ENCODE data around the gene NFIA.
A peak's percentile ranks its signal among the peaks of the same experiment; 100 is the strongest.

Gene NFIA

DNA sequence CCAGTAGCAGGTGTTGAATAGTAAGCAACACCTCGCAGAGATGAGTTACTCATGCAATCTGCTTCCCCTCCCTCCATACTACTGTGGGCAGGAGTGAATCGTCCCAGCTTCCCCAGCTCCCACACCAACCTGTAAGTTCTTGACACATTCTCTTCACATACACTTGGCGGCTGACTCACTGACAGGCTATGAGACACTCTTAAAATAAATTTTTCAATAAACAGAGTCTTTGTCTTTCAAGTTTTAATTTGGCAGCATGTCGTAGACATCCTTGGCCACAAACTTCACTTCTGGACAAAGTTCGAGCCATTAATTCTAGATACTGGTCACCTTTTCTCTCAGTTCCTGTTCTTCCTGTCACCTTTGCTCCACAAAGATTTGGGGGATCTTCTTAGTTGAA is 351.9 kb downstream of the NFIA start:
- DNase-seq (ENCODE audit: low read depth): no peak

DNA sequence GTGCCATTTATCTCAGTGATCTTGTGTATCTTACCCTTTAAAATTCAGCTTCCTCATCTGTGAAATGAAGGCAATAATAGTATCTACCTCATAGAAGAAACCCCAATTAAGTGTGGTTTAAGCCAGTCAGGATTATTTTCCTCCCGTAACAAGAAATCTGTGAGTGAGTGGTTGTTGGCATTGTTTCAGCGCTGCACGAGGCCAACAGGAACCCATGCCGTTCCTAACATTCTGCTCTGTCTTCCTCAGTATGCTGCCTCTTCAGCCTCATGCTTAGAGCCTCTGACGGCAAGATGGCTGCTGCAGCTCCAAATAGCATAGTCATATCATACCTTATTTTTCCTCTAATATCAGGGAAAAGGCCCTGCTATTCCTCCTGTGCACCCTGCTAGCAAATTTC is 352.9 kb downstream of the NFIA start:
- no peak for DNase-seq (ENCODE audit: low read depth)

DNA sequence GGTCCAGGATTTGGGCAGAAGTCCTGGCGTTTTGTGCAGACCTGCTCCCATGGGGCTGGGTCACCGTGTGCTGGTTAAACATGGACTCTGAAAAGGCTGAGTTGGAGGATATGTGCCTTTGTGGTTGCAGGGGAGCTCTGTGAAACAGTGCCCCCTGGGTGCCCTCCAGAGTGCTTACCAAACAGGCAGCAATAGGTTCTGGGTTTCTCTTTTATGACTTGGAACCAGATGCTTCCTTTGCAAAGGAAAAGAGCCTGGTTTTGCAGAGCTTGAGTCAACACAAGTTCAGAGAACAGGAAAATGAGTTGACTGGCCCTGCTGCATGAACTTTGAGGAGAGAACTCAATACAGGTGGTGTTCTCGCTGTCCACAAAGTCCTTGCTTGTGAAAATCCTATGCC is 353.7 kb downstream of the NFIA start:
- DNase-seq (ENCODE audit: low read depth): no peak

DNA sequence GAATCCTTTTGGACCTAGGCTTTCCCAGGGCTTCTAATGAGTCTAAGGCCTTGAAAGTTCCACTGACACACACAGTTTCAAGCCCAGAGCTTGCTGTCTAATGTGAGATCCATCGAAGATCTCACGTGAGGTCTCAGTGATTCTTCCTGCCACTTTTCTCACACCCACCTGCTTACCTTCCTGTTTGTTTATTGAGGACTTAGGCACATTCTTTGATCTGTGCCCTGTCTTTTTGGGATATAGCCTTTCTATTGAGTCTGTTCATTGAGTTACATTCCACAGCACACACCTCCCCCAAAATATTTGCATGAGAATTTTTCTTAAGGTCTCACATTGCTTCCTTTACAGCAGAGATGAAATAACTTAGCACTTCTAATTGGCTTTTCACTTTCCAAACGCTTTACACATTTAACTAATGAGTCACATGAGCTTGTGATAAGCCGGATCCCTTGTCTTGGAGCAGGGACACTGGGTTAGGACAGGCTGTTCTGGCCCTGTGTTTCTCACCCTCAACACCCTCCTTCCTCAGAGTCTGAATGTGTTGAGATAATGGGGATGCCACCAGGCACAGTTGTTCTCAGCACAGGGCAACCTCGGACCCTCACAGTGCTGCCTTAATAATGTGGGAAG is 354.2 kb downstream of the NFIA start:
- no peak for DNase-seq (ENCODE audit: low read depth)

DNA sequence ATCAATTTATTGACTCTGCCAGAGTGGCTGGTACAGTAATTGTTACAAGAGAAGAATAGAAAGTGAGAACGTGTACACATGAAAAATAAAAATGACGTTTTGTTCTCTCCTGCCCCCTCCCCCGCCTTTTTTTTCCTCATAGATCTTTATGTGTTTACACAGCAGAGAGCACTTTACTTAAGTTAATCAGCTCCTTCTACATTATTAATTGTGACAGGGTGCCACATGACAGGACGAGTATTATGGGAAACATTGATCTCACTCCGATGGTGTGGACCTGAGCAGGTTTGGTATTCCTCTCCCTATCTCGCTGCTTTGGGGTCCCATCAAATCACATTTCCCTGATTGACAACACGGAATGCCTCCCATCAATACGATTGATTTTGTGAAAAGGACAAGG is 356.9 kb downstream of the NFIA start:
- no peak for DNase-seq (ENCODE audit: low read depth)

DNA sequence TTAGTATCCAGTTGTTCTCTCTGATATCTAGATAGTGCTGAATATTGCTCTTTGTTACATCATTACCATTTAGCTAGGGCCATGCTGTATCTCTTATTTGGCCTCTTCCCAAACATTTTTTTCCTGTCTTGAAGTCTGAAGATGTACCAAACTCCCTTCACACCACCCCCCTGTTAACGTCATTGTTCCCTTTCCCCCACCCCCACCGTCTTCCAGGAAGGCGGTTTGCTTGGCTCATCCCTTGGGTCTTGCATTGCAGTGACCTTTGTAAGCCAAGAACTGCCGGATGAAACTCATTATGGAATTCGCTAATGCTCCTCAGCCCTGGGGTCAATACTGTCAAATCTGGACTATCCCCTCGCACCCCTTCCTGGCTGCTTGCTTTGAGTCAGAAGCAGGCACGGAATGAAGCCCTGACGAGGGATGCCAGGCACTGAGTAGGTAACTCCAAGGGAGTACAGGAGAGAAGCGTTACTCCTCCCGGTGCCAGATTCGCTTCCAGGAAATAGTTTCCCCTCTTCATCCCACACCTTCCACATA is 359.4 kb downstream of the NFIA start:
- no peak for DNase-seq (ENCODE audit: low read depth)

DNA sequence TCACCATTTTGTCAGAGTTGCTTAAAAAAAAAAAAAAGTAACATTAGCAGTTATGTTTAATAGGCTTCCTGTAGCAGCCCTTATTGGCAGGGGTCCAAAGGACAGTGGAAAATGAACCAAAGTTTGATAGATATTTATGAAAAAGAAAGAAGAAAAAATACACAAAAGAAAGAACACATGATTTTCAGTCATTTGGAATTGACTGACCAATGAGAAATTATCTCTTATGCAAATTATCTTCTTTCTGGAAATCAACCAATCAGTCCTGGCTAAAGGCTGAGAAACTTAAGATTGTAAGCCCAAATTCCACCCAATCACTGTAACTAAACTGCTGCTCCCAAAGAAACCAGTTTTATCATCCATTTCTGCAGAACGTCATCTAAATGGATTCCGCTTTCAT is 360.2 kb downstream of the NFIA start:
- DNase-seq (ENCODE audit: low read depth): no peak

DNA sequence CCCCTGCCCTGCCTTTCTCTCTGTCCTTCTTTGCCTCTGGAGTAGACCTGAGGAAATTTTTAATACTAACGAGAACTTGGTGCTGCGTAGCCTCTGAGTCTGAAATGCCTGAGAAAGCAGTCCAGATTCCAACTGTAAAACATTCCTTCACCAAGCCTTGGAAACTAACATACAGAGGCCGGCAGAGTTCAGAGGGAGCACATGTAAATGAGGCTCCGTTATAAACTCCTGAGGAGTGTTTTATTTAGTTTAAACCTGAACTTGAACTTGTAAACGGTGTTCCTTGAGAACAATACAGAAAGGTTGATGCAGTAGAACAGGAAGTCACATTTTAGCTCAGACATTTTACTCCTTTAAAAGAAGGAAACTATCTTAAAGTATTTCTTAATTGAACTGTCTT is 361.9 kb downstream of the NFIA start:
- no peak for DNase-seq (ENCODE audit: low read depth)

DNA sequence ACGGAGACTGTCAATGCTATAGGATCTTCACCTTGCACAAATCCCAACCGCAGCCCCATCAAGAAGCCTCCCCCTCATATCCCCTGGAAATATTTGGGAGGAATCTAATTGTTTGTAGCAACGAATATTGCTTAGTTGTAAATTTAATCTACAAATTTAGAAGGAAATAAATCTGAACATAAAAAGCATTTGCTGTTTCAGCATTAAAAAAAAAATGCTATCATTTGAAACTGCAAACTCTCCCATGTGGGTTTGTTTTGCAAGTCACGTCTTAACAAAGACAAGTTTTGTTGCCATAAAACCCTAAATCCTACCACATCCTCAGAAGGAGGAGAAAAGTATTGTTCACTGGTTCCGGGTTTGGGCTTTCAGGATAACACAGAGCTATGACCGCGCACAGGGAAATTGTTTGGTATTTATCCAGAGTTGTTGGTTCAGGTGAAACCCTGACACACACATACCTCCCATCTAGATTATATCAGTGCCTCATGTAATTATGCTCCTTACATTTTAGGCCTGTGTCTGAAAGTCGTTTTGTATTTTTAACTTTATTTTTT is 363.0 kb downstream of the NFIA start:
- no peak for DNase-seq (ENCODE audit: low read depth)

DNA sequence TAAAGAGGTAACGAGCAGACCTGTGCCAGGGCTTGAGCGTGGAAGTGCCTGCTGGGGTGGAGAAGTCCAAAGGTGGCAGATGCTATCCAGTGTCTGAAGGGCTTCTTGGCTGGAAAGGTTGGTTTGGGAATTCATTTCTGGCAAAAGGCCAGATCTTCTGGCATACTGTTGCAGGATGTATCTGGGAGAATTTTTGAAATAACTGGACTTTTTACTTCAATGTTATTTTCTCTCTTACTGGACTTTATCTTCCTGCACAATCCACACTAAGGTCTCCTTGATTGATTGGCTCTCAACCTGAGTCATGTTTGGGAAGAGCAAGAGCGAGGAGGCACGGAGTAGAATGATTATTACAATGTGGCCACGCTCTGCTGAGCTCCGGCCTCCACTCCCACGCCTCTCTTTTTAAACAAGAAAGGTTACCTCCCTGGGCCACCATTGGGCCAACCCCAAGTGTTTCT is 364.2 kb downstream of the NFIA start:
- no peak for DNase-seq (ENCODE audit: low read depth)

DNA sequence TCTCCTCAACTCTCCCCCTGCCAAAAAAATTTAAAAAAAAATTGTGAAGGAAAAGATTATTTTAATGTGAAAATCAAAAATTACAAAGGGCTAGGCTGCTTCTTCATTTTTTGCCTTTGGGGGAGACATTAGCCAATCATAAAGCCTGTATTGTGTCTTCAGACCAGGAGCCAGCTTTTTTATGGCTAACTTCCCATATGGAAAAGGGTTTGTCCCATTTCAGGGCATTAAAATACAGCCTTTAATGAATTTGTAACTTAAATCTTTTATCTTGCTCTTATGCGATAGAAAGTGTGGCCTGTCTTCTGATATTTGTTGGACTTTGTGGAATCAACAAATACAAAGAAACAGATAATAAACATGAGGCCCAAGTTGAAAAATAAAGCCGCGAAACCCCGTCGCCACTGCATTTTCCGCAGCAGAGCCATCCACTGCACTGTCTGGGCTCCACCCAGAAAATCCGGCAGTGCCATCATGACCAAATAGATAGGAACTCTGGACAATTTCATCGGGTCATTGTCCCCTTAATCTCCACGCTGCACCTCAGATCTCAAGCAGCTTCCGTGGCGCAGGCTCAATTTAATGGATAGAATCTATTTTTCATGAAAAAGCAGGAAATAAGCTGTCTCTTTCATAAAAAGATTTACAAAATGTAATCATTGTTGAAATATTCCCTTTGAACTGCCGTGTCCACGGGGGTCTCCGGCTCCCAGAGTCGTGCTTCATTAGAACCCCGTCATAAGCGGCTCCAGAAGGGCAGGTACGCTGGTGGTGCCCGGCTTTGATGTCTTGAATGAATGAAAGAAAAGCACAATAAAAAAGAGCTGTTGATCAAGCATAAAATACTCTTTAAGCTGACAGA is 365.0 kb downstream of the NFIA start:
- DNase-seq (ENCODE audit: low read depth): no peak

DNA sequence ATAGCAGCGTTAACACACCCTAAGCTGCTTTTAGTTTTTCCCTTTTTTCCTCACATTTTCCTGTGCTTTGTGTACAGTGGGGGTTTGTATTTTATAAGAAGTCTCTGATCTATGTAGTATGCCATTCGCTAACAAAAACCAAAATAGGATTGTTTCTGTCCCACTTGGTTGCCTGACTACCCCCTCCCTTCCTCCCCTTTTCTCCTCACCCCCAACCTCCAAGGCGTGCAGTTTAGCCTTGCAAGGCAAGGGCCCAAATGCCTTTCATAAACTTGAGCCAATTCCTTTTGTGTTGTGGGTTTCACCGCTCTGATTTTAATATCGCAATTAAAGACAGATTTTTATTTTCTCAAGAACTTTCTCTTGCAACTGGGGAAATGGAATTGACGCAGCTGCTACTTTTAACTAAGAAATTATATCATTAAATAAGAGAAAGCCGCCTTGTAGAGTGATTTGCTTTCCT is 365.6 kb downstream of the NFIA start:
- no peak for DNase-seq (ENCODE audit: low read depth)

DNA sequence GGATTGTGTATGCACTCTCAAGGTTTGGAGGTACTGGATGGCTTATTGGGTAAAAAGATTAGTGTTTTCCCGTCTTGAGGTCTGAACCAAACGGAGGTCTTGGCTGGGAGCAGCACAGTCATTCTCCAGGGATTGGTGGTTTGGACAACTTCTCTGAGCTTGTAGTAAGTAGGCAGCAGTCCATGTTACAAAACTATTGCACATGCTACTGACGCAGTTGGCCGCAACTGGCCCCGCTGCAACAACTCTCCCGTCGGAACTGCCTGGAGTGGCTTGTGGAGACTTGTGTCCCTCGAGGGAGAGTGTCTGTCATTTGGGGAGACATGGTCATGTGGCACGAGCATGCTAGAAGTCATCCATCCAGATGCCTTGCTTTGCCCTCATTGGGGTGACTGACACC is 366.6 kb downstream of the NFIA start:
- DNase-seq (ENCODE audit: low read depth): no peak

DNA sequence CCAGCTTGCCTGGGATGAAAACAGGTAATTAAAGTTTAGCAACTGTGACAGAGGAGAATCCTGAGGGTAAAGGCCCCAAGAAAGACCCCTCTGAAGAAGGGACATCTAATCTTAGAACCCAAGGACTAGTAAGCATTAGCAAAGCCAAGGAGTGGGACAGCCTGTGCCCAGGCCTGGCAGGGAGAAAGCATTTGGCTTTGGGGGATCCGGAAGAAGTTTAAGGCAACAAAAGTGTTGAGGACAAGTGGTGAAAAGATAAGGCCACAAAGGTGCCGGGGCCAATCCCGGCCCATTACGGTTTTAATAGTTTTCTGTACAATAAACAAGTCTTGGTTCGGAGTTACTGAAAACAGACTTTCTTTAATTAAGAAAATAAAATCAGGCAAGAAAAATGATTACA is 367.0 kb downstream of the NFIA start:
- DNase-seq (ENCODE audit: low read depth): no peak

DNA sequence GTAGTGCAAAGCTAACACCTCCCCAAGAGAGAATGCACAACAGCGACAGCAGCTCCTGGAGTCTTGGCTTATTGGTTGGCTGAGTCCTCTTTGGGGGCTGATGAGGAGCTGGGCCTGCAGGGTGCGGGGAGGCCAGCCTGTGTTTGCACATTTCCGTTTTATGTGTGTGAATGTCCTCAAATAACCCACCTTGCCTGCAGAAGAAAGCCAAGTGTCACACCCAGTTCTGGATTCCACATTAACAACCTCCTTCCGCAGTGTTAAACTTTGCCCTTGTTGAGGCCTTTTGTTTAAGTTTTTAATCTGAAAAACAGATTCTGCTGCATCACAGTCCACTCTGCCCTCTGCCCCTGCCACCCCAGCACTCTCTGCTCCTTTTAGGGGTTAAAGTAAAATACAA is 368.1 kb downstream of the NFIA start:
- no peak for DNase-seq (ENCODE audit: low read depth)

DNA sequence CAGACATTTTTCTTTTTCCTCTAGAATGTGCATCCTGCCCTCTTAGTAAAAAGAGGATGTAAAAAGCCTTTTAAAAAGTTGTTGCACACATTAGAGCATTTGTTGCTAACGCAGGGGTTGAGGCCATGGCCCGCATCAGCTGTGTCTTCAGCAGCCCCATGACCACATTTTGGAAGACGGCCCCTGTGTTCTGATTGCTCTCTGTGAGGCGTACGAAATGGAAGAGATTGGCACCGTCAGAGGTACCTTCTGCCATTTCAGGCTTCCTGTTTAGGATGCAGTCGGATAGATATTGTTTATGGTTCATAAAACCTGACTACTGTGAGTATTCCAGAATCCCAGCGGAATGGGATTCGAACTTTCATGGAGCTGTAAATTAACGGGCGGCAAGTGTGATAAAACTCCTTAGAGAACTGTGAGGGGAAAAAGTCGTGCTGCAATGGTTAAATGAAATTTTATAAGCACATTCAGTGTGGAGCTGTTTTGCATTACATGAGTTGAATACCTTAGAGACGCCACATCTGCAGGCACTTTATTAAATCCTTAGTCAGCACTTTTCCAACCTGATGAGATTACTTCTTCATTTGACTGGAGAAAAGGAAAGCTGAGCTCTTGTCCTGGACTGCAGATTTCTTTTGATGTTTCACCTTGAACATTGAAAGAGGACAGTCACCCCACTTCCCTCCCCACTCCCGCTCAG is 368.7 kb downstream of the NFIA start:
- DNase-seq (ENCODE audit: low read depth): no peak

DNA sequence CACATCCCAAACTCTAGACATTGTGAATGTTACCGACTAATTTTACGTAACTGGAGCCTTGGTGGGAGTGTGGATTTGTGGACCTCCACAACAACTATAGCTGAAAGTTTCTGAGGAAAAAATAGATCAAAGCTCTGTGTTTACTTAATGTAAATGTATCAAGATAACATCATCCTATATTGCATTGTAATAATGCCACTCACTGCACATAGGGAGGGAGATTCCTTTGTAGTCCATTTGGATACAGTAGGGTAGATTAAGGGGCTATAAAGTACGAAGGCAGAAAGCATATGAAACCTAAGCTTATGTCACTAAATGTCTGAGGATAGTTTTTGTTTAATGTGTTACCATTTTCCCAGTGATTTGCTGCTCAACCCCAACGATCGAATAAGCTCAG is 369.2 kb downstream of the NFIA start:
- DNase-seq (ENCODE audit: low read depth): no peak

DNA sequence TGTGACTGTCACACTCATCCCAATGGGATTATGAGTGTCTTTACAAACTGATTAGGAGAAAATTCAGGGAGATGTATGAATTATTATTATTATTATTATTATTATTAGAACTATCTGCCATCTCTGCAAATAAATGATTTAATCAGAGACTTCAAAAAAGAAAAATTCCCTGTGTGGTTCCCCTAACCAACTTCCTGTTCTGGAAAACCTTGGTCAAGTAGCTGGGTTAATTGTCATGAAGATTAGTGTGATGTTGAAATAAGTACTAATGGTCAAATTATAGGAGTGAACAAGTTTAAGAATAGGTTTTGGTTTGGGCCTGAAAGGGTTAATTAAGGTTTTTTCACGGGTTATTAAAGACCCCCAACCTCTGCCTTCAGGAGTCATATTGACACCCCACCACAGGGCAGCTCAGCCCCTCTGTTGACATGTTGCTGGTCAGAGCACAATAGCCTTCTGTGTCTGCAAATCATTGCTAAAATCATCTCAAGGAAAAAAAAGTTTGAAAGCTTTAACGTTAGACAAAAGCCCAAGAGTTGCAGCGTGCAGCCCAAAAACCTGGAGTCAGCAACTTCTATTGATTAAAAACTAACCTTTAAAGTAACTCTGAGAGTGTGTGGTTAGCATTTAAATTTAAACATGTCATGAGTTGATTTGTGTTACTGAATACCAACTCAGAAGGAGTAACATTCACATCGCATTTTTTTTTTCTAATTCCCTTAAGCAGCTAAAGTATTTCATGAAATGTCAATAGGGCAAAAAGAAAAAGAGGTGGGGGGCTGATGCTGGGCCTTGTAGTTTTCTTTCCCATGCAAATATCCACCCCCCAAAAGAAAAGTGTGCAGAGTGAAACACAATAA is 370.0 kb downstream of the NFIA start:
- no peak for DNase-seq (ENCODE audit: low read depth)

DNA sequence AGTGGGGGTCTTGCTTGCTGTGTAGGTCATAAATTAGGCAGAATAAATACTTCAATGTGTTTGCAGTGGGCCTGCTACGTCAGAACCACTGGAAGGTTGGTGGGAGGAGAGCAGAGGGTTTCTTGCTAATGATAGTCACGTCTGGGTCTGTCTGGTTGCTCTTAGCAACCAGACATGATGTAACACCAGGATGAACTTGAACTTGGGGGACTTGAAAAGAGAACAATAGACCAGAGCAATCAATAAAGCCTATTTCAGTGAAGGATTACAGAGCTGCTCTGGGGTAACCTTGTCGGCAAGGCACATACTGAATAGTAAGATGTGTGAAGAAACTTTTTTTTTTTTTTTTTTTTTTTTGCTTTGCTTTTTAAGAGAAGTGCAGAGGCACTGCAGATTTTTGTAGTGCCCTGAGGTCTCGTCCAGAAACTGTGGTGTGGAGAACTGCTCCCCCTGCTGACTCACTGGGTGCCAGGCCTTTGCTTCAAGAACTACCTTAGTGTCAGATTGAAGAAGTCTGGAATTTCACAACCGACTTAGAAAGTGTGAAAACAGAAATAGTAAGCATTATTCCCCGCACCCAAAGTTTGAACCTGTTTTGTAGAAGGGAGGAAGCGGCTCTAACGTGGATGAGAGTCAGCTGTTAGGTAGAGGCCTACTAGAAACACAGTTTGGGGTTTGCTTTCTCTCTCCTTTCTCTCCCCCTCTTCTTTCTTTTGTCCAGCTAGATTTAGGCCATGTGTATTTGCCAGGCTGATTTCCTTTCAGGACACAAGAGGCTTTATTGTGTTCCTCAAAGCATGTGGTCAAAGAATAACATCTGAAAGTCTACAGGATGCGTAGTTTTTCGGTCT is 371.0 kb downstream of the NFIA start:
- peak; percentile 44 for DNase-seq (ENCODE audit: low read depth)

DNA sequence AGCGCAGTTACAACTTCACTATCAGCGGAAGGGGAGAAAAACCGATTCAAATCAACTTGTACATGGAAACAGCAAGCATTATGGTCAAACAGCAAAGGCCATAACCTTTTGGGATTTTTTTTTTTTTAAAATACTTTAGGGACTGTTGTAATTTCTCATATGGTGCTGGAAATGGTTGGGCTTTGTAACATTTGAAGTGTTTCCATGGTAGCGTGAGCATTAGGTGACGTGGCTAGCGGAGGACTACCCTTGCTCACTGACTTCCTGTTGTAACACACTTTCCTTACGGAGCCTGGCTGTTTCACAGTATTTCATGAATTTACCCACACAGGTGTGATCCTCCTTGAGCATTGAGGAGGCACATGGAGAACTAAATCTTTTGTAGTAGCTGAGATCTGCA is 373.0 kb downstream of the NFIA start:
- no peak for DNase-seq (ENCODE audit: low read depth)
